Kidney epithelial cell (primary cell): ENCODE measurements around the gene TENM4. TPM values are rescaled to one million over a fixed set of nuclear protein-coding genes. Genes with fewer than 3 reads are reported as not detected.

Experiments
- DNase-seq: peaks from one replicate; pipeline ENCODE4 v3.0.0-alpha.2; 2010; ENCODE audit warnings: low read depth
- H3K27me3 ChIP-seq: 2 replicates; pipeline ENCODE4 v1.6.0; 2011; ENCODE audit warnings: low read length; ENCODE audit not compliant: control insufficient read depth, insufficient read depth
- H3K36me3 ChIP-seq: 2 replicates; pipeline ENCODE4 v1.5.1; 2011; ENCODE audit warnings: low read length; ENCODE audit not compliant: control insufficient read depth, insufficient read depth
- H3K4me3 ChIP-seq: 2 replicates; pipeline ENCODE4 v1.5.1; 2011; ENCODE audit warnings: low read depth, mild to moderate bottlenecking, control low read depth, low read length
- CTCF ChIP-seq: IDR thresholded peaks from 2 replicates; pipeline ENCODE4 v1.5.1; 2011; ENCODE audit warnings: mild to moderate bottlenecking, moderate library complexity, low read length, control low read depth, inconsistent platforms; ENCODE audit not compliant: insufficient read depth, poor library complexity, severe bottlenecking
- total RNA-seq: library from RNA; depleted of rRNA; stranded (reverse); fragments of >200 nt; gene quantifications from 2 replicates; pipeline ENCODE4 v1.2.3, GENCODE V29; 2015

Gene TENM4
- total RNA-seq, 1 donor from 2014 or later: 35.3 TPM

- Histone ChIP-seq H3K36me3 (no peaks in the 10 kb centered on the region), H3K27me3 (no peaks in the 10 kb centered on the region), H3K4me3 (no peak overlapping the region)
- no peak for TF ChIP-seq CTCF
- DNase-seq: no peak
These were observed 651.5 kb downstream of the TENM4 start for GRCh38 chr11:78789375-78789774.

GRCh38 chr11:78788533-78788932 is 652.3 kb downstream of the TENM4 start:
- TF ChIP-seq CTCF: no peak
- Histone ChIP-seq H3K36me3 (no peaks in the 10 kb centered on the region), H3K27me3 (no peaks in the 10 kb centered on the region), H3K4me3 (no peak overlapping the region)
- DNase-seq: no peak

DNA sequence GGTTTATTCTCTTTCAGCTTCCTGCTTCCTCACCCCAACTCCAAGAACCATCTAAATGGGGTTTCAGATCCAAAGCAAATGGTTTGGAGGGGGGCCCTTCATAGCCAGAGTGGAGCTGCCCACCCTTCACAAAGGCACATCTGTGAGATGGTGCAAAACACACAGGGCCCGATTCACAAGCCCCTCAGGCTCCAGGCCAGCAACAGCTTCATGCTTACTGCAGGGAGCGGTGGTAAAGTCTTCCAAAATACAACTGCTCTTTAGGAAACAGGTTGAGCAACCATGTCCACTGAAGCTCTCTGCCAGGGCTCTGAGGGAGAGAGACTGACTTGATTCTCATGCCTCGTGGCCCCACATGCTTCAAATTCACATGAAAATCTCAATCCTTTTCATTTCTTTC is 653.1 kb downstream of the TENM4 start:
- no peak for DNase-seq
- Histone ChIP-seq H3K36me3 (no peaks in the 10 kb centered on the region), H3K27me3 (no peaks in the 10 kb centered on the region), H3K4me3 (no peak overlapping the region)
- TF ChIP-seq CTCF: no peak

DNA sequence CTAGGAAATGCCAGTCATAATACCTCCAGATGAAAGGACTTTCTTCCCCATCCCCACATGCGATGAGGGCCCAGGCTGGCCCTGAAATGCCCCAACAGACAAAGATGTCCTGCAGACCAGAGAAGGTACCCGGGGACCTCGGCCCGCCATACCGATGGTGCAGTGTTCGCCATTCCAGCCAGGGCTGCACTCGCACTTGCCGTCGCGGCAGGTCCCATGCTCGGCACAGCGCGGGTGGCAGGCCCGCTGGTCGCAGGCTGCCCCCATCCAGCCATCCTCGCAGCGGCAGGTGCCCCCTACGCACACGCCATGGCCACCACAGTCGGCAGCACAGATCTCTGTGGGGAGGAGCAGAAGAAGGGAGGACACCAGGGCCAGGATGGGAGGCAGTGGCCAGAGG is 654.1 kb downstream of the TENM4 start:
- no peak for TF ChIP-seq CTCF
- H3K27me3 ChIP-seq: no peaks in the 10 kb centered on the region

DNA sequence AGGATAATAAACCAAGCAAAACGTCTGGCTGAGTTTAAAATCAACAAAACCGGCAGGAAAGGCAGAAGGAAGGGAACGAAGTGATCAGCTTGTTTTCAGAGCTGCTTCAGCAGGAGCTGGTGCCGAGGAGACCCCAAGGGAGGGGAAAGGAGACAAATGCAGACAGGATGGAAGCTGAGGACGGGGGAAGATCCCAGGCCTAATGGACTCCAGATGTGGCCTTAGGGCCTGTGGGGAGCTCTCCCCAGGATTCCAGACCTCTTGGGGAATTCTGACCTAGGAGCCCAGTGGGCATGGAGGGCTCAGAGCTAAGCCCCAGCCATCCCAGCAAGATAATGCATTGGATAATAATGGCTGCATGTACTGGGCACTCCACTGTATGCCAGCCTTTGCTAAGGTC is 654.7 kb downstream of the TENM4 start:
- Histone ChIP-seq H3K27me3 (no peaks in the 10 kb centered on the region), H3K36me3 (no peaks in the 10 kb centered on the region), H3K4me3 (no peak overlapping the region)
- TF ChIP-seq CTCF: no peak
- DNase-seq: no peak

More for the DNA sequence above, 654.1 kb downstream of the TENM4 start:
- Histone ChIP-seq H3K36me3 (no peaks in the 10 kb centered on the region), H3K4me3 (no peak overlapping the region)
- DNase-seq: no peak

- TF ChIP-seq CTCF: no peak
- no peaks in the 10 kb centered on the region for H3K27me3 ChIP-seq
- no peak for DNase-seq
- no peaks in the 10 kb centered on the region for H3K36me3 ChIP-seq
- no peak overlapping the region for H3K4me3 ChIP-seq
These were observed 656.3 kb downstream of the TENM4 start for GRCh38 chr11:78784321-78785061.
